GM23338 (cell line): ENCODE data around the gene AFF3. TPM values are rescaled to one million over a fixed set of nuclear protein-coding genes. Genes with fewer than 3 reads are reported as not detected.

Experiments
- ETS1 ChIP-seq: IDR thresholded peaks from 2 replicates; pipeline ENCODE4 v1.6.1; 2016; ENCODE audit warnings: antibody characterized with exemption
- EZH2 ChIP-seq: fragments of 200-600 bp; sonication (generic); IDR thresholded peaks from one replicate; pipeline ENCODE4 v1.8.0; 2017; ENCODE audit warnings: antibody characterized with exemption, mild to moderate bottlenecking, low read depth; ENCODE audit not compliant: unreplicated experiment
- JUNB ChIP-seq: IDR thresholded peaks from one replicate; pipeline ENCODE4 v1.6.1; 2016; ENCODE audit warnings: antibody characterized with exemption; ENCODE audit not compliant: unreplicated experiment
- NANOG ChIP-seq: IDR thresholded peaks from 2 replicates; pipeline ENCODE4 v1.6.1; 2016; ENCODE audit warnings: antibody characterized with exemption, borderline replicate concordance
- POLR2AphosphoS5 ChIP-seq: IDR thresholded peaks from 2 replicates; pipeline ENCODE4 v1.6.1; 2016; ENCODE audit warnings: antibody characterized with exemption, low read depth
- STAT1 ChIP-seq: IDR thresholded peaks from one replicate; pipeline ENCODE4 v1.6.1; 2016; ENCODE audit warnings: antibody characterized with exemption; ENCODE audit not compliant: unreplicated experiment
- ZNF114 ChIP-seq: fragments of 250-450 bp; sonication (Bioruptor Pico); IDR thresholded peaks from 2 replicates; pipeline ENCODE4 v1.5.0; 2020; ENCODE audit warnings: mild to moderate bottlenecking, moderate library complexity
- ZNF331 ChIP-seq: fragments of 250-450 bp; sonication (Bioruptor Pico); IDR thresholded peaks from 2 replicates; pipeline ENCODE4 v1.5.0; 2020; ENCODE audit warnings: low read depth, mild to moderate bottlenecking, moderate library complexity
- ZNF462 ChIP-seq: fragments of 250-450 bp; sonication (Bioruptor Pico); IDR thresholded peaks from 2 replicates; pipeline ENCODE4 v1.5.0; 2020; ENCODE audit warnings: mild to moderate bottlenecking, moderate library complexity
- polyA plus RNA-seq: library from polyadenylated mRNA; unstranded; fragments of >200 nt; fragmentation: Nextera tagmentation; extraction: Ambion mirVana; gene quantifications from 2 replicates; pipeline ENCODE4 v1.2.1, GENCODE V29; 2016
- total RNA-seq: library from RNA; depleted of rRNA; stranded (reverse); fragments of >200 nt; shearing (Covaris generic); gene quantifications from 2 replicates; pipeline ENCODE4 v1.2.3, GENCODE V29; 2014

AFF3 gene
- total and polyA plus RNA-seq, 2 experiments from 2014 or later, result 0.73 to 1.4 TPM

GRCh38 chr2:99865818-99866676, 276.3 kb downstream of the AFF3 start (continued):
- no peak for TF ChIP-seq ZNF462 (CRISPR knock-in tag)
- TF ChIP-seq NANOG, result no peak
- TF ChIP-seq STAT1, result no peak
- no peak for TF ChIP-seq EZH2
- no peak for TF ChIP-seq ZNF114 (CRISPR knock-in tag)
- TF ChIP-seq POLR2AphosphoS5, result no peak
- no peak for TF ChIP-seq ETS1
- no peak for TF ChIP-seq ZNF331
- no peak for TF ChIP-seq JUNB
